Measurements from ENCODE around the gene KRT28.

DNA sequence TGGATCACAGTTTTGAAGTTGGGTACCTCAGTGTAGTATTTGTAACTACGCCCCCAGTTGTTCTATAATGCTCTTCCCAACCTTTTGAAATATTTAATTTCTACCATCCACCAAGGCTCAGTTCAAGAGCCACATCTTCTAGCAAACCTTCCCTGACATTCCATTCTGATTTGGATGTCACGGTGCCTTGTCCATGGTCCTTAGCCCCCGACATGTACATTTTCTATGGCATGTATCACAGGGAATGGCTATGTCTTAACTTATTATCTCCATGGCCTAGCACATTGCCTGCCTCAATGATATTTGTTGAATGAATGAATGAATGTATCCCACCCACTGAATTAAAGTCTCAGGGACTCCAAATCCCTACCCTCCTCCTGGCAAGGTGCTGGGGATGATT lies 6.4 kb upstream of the KRT28 start:
- TF ChIP-seq, protein P1, sequence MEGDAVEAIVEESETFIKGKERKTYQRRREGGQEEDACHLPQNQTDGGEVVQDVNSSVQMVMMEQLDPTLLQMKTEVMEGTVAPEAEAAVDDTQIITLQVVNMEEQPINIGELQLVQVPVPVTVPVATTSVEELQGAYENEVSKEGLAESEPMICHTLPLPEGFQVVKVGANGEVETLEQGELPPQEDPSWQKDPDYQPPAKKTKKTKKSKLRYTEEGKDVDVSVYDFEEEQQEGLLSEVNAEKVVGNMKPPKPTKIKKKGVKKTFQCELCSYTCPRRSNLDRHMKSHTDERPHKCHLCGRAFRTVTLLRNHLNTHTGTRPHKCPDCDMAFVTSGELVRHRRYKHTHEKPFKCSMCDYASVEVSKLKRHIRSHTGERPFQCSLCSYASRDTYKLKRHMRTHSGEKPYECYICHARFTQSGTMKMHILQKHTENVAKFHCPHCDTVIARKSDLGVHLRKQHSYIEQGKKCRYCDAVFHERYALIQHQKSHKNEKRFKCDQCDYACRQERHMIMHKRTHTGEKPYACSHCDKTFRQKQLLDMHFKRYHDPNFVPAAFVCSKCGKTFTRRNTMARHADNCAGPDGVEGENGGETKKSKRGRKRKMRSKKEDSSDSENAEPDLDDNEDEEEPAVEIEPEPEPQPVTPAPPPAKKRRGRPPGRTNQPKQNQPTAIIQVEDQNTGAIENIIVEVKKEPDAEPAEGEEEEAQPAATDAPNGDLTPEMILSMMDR (IDR thresholded peaks at IDR 0.05; ENCODE audit: poor library complexity): no peak
- no peak for TF ChIP-seq EZH2 (IDR thresholded peaks at IDR 0.05; ENCODE audit: borderline replicate concordance)

All from hepatocyte (in vitro differentiated cells).